Liver (tissue), 9 donors: ENCODE measurements around the gene ARRDC4. TPM values are rescaled to one million over a fixed set of nuclear protein-coding genes. Genes with fewer than 3 reads are reported as not detected.

Source experiments
- DNase-seq: peaks from one replicate; pipeline ENCODE4 v3.0.0-alpha.2; 2017; ENCODE audit warnings: low spot score
- H3K27ac ChIP-seq, 2 donors: one replicate each; pipeline ENCODE4 v1.7.0; 2013; ENCODE audit warnings: inconsistent platforms in 2 of 2, low read length in 2 of 2, control low read depth in 1 of 2, low read depth in 1 of 2, mild to moderate bottlenecking in 1 of 2
- H3K27me3 ChIP-seq, 4 donors: one replicate each; pipeline versions ENCODE4 v1.6.1 to v1.7.0; 2013; ENCODE audit warnings: low read length in 3 of 4, inconsistent platforms in 1 of 4, mild to moderate bottlenecking in 1 of 4, moderate library complexity in 1 of 4; ENCODE audit not compliant: control insufficient read depth in 4 of 4, insufficient read depth in 4 of 4
- H3K36me3 ChIP-seq, 4 donors: one replicate each; pipeline versions ENCODE4 v1.6.1 to v1.7.0; 2013; ENCODE audit warnings: low read length in 3 of 4, mild to moderate bottlenecking in 3 of 4, low read depth in 1 of 4, moderate library complexity in 1 of 4; ENCODE audit not compliant: control insufficient read depth in 4 of 4, insufficient read depth in 3 of 4
- H3K4me1 ChIP-seq, 4 donors: one replicate each; pipeline versions ENCODE4 v1.6.1 to v1.7.0; 2013; ENCODE audit warnings: low read length in 3 of 4, mild to moderate bottlenecking in 3 of 4, moderate library complexity in 1 of 4; ENCODE audit not compliant: control insufficient read depth in 4 of 4, insufficient read depth in 4 of 4
- H3K4me3 ChIP-seq, 3 donors: one replicate each; pipeline versions ENCODE4 v1.6.1 to v1.7.0; 2013; ENCODE audit warnings: low read length in 3 of 3, control low read depth in 1 of 3, low read depth in 1 of 3, mild to moderate bottlenecking in 1 of 3
- H3K9ac ChIP-seq, 2 donors: one replicate each; pipeline ENCODE4 v1.7.0; 2013; ENCODE audit warnings: low read length in 2 of 2, mild to moderate bottlenecking in 2 of 2, moderate library complexity in 2 of 2, control low read depth in 1 of 2, low read depth in 1 of 2
- H3K9me3 ChIP-seq, 4 donors: one replicate each; pipeline versions ENCODE4 v1.6.1 to v1.7.0; 2013; ENCODE audit warnings: low read length in 3 of 4; ENCODE audit not compliant: control insufficient read depth in 4 of 4
- EGR1 ChIP-seq, 2 donors: IDR thresholded peaks; 2 replicates each; pipeline ENCODE4 v1.6.1; 2016 to 2018; ENCODE audit warnings: antibody characterized with exemption in 2 of 2, low read depth in 2 of 2
- FOXA1 ChIP-seq: IDR thresholded peaks from 2 replicates; pipeline ENCODE4 v1.6.1; 2016; ENCODE audit warnings: antibody characterized with exemption
- FOXA2 ChIP-seq: IDR thresholded peaks from 2 replicates; pipeline ENCODE4 v1.6.1; 2016; ENCODE audit warnings: antibody characterized with exemption
- GABPA ChIP-seq, 2 donors: IDR thresholded peaks in 1 of 2; conservative IDR thresholded peaks in 1 of 2; 2 replicates each; pipeline ENCODE4 v1.6.1; 2016; ENCODE audit warnings: antibody characterized with exemption in 2 of 2, mild to moderate bottlenecking in 1 of 2, moderate library complexity in 1 of 2
- HNF4A ChIP-seq, 2 donors: conservative IDR thresholded peaks; 2 replicates each; pipeline ENCODE4 v1.6.1; 2016; ENCODE audit warnings: antibody characterized with exemption in 2 of 2, mild to moderate bottlenecking in 2 of 2
- HNF4G ChIP-seq: IDR thresholded peaks from 2 replicates; pipeline ENCODE4 v1.6.1; 2016; ENCODE audit warnings: antibody characterized with exemption
- JUND ChIP-seq, 2 donors: IDR thresholded peaks; 2 replicates each; pipeline ENCODE4 v1.6.1; 2016; ENCODE audit warnings: antibody characterized with exemption in 2 of 2
- MAX ChIP-seq: IDR thresholded peaks from 2 replicates; pipeline ENCODE4 v1.6.1; 2016; ENCODE audit warnings: antibody characterized with exemption
- NR2F2 ChIP-seq: IDR thresholded peaks from 2 replicates; pipeline ENCODE4 v1.6.1; 2016; ENCODE audit warnings: antibody characterized with exemption
- RAD21 ChIP-seq, 2 donors: IDR thresholded peaks; 2 replicates each; pipeline ENCODE4 v1.6.1; 2016; ENCODE audit warnings: antibody characterized with exemption in 2 of 2, mild to moderate bottlenecking in 2 of 2
- RXRA ChIP-seq, 2 donors: IDR thresholded peaks; 2 replicates each; pipeline ENCODE4 v1.6.1; 2017 to 2018; ENCODE audit warnings: antibody characterized with exemption in 2 of 2, mild to moderate bottlenecking in 1 of 2
- SP1 ChIP-seq: IDR thresholded peaks from 2 replicates; pipeline ENCODE4 v1.6.1; 2018; ENCODE audit warnings: antibody characterized with exemption, mild to moderate bottlenecking
- YY1 ChIP-seq: IDR thresholded peaks from 2 replicates; pipeline ENCODE4 v1.6.1; 2016; ENCODE audit warnings: antibody characterized with exemption, mild to moderate bottlenecking
- WGBS: extraction: QIAGEN DNeasy Blood & Tissue Kit; methylation state at CpG from one replicate; pipeline ENCODE4 v1.1.7; 2013; 5-methylcytosine and 5-hydroxymethylcytosine counted together
- polyA plus RNA-seq, 2 donors: library from polyadenylated mRNA; stranded (reverse) in 1 of 2; unstranded in 1 of 2; fragments of 200-250 nt in 1 of 2; fragments of >200 nt in 1 of 2; fragmentation: Nextera tagmentation in 1 of 2; extraction: Ambion mirVana in 1 of 2; gene quantifications; one replicate each; pipeline versions ENCODE4 v1.2.1 to v1.2.3, GENCODE V29; 2013 to 2015
- total RNA-seq, 2 donors: library from RNA; depleted of rRNA; stranded (reverse); fragments of >200 nt; gene quantifications; one replicate each; pipeline ENCODE4 v1.2.3, GENCODE V29; 2014
- TF ChIP-seq, protein P1 (sequence below): IDR thresholded peaks from 2 replicates; pipeline ENCODE4 v1.6.1; 2016; ENCODE audit warnings: antibody characterized with exemption
- TF ChIP-seq, protein P2 (sequence below): IDR thresholded peaks from 2 replicates; pipeline ENCODE4 v1.6.1; 2016; ENCODE audit warnings: antibody characterized with exemption, mild to moderate bottlenecking
- TF ChIP-seq, protein P3 (sequence below): IDR thresholded peaks from 2 replicates; pipeline ENCODE4 v1.6.1; 2016; ENCODE audit warnings: antibody characterized with exemption
- donor health status: healthy.
- donor health status: healthy.
- donor health status: healthy.
- donor health status: healthy.
- donor health status: healthy.

ARRDC4 gene
- total and polyA plus RNA-seq, 4 donors, result 2.5 to 13.4 (median 3.9) TPM

- Histone ChIP-seq H3K27me3 (no peaks in the 10 kb centered on the region), H3K27ac (peak overlapping the region; percentile 21 to 89), H3K36me3 (peaks cover 0 to under 1% (median 0%) of the 10 kb centered on the region in 4 donors), H3K4me3 (peak overlapping the region in 1 of 3 donors; percentile 11), H3K4me1 (peaks cover 5 to 52% (median 49%) of the 10 kb centered on the region in 4 donors), H3K9me3 (no peaks in the 10 kb centered on the region), H3K9ac (no peak overlapping the region)
- DNase-seq, result no peak
- 85% methylated on average over 2 of the region's 2 CpGs for WGBS
- TF ChIP-seq, protein P1, sequence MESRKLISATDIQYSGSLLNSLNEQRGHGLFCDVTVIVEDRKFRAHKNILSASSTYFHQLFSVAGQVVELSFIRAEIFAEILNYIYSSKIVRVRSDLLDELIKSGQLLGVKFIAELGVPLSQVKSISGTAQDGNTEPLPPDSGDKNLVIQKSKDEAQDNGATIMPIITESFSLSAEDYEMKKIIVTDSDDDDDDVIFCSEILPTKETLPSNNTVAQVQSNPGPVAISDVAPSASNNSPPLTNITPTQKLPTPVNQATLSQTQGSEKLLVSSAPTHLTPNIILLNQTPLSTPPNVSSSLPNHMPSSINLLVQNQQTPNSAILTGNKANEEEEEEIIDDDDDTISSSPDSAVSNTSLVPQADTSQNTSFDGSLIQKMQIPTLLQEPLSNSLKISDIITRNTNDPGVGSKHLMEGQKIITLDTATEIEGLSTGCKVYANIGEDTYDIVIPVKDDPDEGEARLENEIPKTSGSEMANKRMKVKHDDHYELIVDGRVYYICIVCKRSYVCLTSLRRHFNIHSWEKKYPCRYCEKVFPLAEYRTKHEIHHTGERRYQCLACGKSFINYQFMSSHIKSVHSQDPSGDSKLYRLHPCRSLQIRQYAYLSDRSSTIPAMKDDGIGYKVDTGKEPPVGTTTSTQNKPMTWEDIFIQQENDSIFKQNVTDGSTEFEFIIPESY, result peak; percentile 5
- no peak for TF ChIP-seq MAX
- TF ChIP-seq, protein P2, sequence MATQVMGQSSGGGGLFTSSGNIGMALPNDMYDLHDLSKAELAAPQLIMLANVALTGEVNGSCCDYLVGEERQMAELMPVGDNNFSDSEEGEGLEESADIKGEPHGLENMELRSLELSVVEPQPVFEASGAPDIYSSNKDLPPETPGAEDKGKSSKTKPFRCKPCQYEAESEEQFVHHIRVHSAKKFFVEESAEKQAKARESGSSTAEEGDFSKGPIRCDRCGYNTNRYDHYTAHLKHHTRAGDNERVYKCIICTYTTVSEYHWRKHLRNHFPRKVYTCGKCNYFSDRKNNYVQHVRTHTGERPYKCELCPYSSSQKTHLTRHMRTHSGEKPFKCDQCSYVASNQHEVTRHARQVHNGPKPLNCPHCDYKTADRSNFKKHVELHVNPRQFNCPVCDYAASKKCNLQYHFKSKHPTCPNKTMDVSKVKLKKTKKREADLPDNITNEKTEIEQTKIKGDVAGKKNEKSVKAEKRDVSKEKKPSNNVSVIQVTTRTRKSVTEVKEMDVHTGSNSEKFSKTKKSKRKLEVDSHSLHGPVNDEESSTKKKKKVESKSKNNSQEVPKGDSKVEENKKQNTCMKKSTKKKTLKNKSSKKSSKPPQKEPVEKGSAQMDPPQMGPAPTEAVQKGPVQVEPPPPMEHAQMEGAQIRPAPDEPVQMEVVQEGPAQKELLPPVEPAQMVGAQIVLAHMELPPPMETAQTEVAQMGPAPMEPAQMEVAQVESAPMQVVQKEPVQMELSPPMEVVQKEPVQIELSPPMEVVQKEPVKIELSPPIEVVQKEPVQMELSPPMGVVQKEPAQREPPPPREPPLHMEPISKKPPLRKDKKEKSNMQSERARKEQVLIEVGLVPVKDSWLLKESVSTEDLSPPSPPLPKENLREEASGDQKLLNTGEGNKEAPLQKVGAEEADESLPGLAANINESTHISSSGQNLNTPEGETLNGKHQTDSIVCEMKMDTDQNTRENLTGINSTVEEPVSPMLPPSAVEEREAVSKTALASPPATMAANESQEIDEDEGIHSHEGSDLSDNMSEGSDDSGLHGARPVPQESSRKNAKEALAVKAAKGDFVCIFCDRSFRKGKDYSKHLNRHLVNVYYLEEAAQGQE, result no peak
Measured at GRCh38 chr15:97979140-97979520, 18.6 kb downstream of the ARRDC4 start.

GRCh38 chr15:97981058-97981457 lies 20.6 kb downstream of the ARRDC4 start:
- Histone ChIP-seq H3K27me3 (no peaks in the 10 kb centered on the region), H3K4me1 (peaks cover 8 to 59% (median 50%) of the 10 kb centered on the region in 4 donors), H3K9me3 (no peaks in the 10 kb centered on the region), H3K27ac (no peak overlapping the region), H3K36me3 (no peaks in the 10 kb centered on the region), H3K4me3 (no peak overlapping the region), H3K9ac (no peak overlapping the region)
- TF ChIP-seq JUND (IDR thresholded peaks at IDR 0.05) (no peak), FOXA1 (no peak), EGR1 (IDR thresholded peaks at IDR 0.05; ENCODE audit: low read depth in 2 of 2) (no peak), SP1 (no peak), RAD21 (IDR thresholded peaks at IDR 0.05) (no peak), NR2F2 (no peak), MAX (no peak), YY1 (no peak), GABPA (IDR thresholded peaks at IDR 0.05 in 1 of 2, conservative IDR thresholded peaks at IDR 0.05 in 1 of 2) (no peak), FOXA2 (no peak), RXRA (IDR thresholded peaks at IDR 0.05) (no peak), HNF4A (conservative IDR thresholded peaks at IDR 0.05) (no peak), HNF4G (no peak)
- TF ChIP-seq, protein P3, sequence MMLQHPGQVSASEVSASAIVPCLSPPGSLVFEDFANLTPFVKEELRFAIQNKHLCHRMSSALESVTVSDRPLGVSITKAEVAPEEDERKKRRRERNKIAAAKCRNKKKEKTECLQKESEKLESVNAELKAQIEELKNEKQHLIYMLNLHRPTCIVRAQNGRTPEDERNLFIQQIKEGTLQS, result no peak
- TF ChIP-seq, protein P2, result no peak
- WGBS, result 86% methylated on average over 3 of the region's 3 CpGs
- DNase-seq, result no peak
